Stimulated activated CD4-positive, alpha-beta T cell treated with anti-CD3 and anti-CD28 coated beads, Interleukin-1b, Interleukin-23, amount 100 ng/mL, for 24 hours (primary cell): ENCODE measurements around the gene PBX1.
A peak's percentile ranks its signal among the peaks of the same experiment; 100 is the strongest.

Source experiments
- DNase-seq, 4 experiments: peaks; one replicate each; pipeline ENCODE4 v3.0.0-alpha.2; 2020; ENCODE audit warnings: low read depth in 4 of 4, low spot score in 1 of 4

Gene PBX1

GRCh38 chr1:164773102-164773501 lies 214.1 kb downstream of the PBX1 start:
- DNase-seq, result no peak

- no peak for DNase-seq
These were observed 215.4 kb downstream of the PBX1 start for GRCh38 chr1:164774413-164774812.

GRCh38 chr1:164774819-164775654 lies 216.1 kb downstream of the PBX1 start:
- no peak for DNase-seq

GRCh38 chr1:164777518-164777917 lies 218.5 kb downstream of the PBX1 start:
- DNase-seq, result no peak

- no peak for DNase-seq
These were observed 220.4 kb downstream of the PBX1 start for GRCh38 chr1:164779376-164779775.

- DNase-seq, result no peak
These were observed 221.3 kb downstream of the PBX1 start for GRCh38 chr1:164780111-164780812.

- no peak for DNase-seq
These were observed 221.9 kb downstream of the PBX1 start for GRCh38 chr1:164780863-164781262.

- no peak for DNase-seq
These were observed 223.0 kb downstream of the PBX1 start for GRCh38 chr1:164781972-164782371.

- no peak for DNase-seq
These were observed 225.0 kb downstream of the PBX1 start for GRCh38 chr1:164783778-164784555.

- DNase-seq, result no peak
These were observed 226.0 kb downstream of the PBX1 start for GRCh38 chr1:164784960-164785359.

- no peak for DNase-seq
These were observed 227.0 kb downstream of the PBX1 start for GRCh38 chr1:164785841-164786534.

- peak; percentile 5 to 33 (median 16) for DNase-seq
These were observed 228.2 kb downstream of the PBX1 start for GRCh38 chr1:164786980-164787833.

GRCh38 chr1:164787834-164788231 lies 228.8 kb downstream of the PBX1 start:
- DNase-seq, result no peak

GRCh38 chr1:164790081-164790480 lies 231.1 kb downstream of the PBX1 start:
- no peak for DNase-seq

- no peak for DNase-seq
These were observed 233.5 kb downstream of the PBX1 start for GRCh38 chr1:164792410-164793004.

GRCh38 chr1:164794356-164794755 lies 235.4 kb downstream of the PBX1 start:
- DNase-seq, result no peak

GRCh38 chr1:164796916-164797315 lies 237.9 kb downstream of the PBX1 start:
- DNase-seq, result no peak

- DNase-seq, result no peak
These were observed 242.3 kb downstream of the PBX1 start for GRCh38 chr1:164801246-164801731.

- no peak for DNase-seq
These were observed 243.0 kb downstream of the PBX1 start for GRCh38 chr1:164801791-164802502.
